Hematopoietic multipotent progenitor cell treated with erythropoietin and hydrocortisone succinate and interleukin-3 and kit ligand, for 8 days (in vitro differentiated cells): ENCODE data around the gene SNAP47.
"Not testable (repeated sequence)": the region's sequence is repeated elsewhere in the genome, so short reads cannot be mapped to it uniquely, and the experiment has no call there.

Experiments
- DNase-seq: peaks from one replicate; pipeline ENCODE4 v3.0.0-alpha.2; 2015

The SNAP47 gene, protein sequence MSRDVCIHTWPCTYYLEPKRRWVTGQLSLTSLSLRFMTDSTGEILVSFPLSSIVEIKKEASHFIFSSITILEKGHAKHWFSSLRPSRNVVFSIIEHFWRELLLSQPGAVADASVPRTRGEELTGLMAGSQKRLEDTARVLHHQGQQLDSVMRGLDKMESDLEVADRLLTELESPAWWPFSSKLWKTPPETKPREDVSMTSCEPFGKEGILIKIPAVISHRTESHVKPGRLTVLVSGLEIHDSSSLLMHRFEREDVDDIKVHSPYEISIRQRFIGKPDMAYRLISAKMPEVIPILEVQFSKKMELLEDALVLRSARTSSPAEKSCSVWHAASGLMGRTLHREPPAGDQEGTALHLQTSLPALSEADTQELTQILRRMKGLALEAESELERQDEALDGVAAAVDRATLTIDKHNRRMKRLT

GRCh38 chr1:227734856-227735538, at the start of gene SNAP47, which contains the start of gene JMJD4:
Gene SNAP47 (plus strand): TSS chr1:227735435. CDS start chr1:227747737, 12,302 bp downstream.
Gene JMJD4 (minus strand): TSS chr1:227735302. CDS start chr1:227735273, 29 bp downstream.
- DNase-seq: peak; percentile 91

GRCh38 chr1:227685807-227686206, 49.4 kb upstream of the SNAP47 start:
- DNase-seq: no peak

GRCh38 chr1:227697321-227697864, 37.8 kb upstream of the SNAP47 start:
- DNase-seq: no peak

- DNase-seq: not testable (repeated sequence)
Measured at GRCh38 chr1:227701631-227702030, 33.6 kb upstream of the SNAP47 start.

GRCh38 chr1:227707846-227708245, 27.4 kb upstream of the SNAP47 start:
- no peak for DNase-seq

DNA sequence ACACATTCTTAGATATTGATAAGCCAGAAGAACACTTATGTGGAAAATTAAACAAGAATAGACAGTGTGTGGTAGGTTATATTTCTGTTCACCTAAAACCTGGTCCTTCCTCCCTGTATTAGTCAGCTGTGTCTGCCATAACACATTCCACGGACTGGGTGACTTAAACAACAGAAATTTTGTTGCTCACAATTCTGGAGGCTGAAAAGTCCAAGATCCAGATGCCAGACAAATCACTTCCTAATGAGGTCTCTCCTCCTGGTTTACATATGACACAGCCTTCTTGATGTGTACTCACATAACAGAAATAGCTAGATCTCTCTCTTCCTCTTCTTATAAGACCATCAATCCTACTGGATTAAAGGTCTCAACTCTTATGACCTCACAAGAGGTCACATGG, 25.8 kb upstream of the SNAP47 start:
- no peak for DNase-seq

- not testable (repeated sequence) for DNase-seq
Measured at GRCh38 chr1:227710474-227710873, 24.8 kb upstream of the SNAP47 start.

DNA sequence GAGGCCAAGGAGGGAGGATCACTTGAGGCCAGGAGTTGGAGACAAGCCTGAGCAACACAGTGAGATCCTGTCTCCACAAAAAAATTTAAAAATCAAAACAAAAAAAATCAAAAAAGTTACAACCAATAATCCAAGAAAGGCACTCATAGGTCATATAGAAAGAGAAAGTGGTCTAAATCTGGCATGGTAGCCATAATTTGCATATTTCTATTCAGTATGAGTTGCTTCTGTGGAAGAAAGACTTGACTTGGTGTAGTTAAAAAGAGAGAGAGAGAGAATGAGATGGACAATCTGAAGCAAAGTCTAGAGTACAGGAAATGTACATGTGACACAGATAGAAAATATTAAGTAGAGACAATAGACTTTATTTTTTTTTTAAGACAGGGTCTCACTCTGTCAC, 22.6 kb upstream of the SNAP47 start:
- DNase-seq: no peak

DNA sequence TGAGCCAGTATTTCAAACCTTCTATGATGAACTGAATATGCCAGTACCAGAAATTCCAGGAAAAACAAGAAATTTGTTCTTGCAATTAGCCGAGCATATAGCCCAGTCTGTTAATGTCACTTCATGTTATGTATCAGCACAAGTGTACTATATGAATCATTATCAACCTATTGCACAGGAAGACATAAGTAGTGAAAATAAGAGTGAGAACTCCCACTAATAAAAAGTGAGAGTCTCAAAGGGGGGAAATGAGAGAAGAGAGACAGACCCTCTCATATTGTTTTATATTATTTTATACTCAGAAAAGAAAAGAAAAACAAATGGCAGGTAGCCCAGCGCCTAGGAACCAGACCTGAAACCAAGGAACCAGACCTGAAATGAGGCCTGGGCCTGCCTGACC, 16.3 kb upstream of the SNAP47 start:
- no peak for DNase-seq

GRCh38 chr1:227723474-227723873, 11.8 kb upstream of the SNAP47 start:
- DNase-seq: no peak

GRCh38 chr1:227725046-227725445, 10.2 kb upstream of the SNAP47 start:
- DNase-seq: no peak

DNA sequence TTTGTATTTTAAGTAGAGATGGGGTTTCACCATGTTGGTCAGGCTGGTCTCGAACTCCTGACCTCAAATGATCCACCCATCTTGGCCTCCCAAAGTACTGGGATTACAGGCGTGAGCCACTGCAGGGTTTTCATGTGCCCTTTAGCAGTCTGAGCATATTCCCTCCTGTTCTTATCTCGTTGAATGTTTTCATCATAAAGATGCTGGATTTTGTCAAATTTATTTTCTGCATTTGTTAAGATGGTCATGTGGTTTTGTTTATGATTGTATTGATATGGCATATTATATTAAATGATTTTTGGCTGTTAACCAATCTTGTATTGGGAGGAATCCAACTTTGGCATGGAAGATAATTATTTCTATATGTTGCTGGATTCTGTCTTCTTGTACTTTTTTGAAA, 8.9 kb upstream of the SNAP47 start:
- no peak for DNase-seq

GRCh38 chr1:227726924-227727599, 8.2 kb upstream of the SNAP47 start:
- no peak for DNase-seq

GRCh38 chr1:227728059-227728891, 7.0 kb upstream of the SNAP47 start:
- peak; percentile 42 for DNase-seq

DNA sequence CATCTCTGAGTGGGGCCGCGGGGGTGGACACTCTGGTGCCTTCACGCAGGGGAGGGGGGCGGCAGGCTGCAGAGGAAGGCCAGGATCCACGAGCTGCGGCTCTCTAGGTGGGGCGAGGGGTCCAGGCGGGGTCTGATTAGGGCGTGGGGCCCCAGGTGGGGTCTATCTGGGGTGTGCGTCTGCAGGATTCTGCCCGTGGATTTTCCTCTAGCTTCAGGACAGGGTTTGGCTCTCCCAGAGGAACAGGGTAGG, 6.4 kb upstream of the SNAP47 start:
- no peak for DNase-seq

DNA sequence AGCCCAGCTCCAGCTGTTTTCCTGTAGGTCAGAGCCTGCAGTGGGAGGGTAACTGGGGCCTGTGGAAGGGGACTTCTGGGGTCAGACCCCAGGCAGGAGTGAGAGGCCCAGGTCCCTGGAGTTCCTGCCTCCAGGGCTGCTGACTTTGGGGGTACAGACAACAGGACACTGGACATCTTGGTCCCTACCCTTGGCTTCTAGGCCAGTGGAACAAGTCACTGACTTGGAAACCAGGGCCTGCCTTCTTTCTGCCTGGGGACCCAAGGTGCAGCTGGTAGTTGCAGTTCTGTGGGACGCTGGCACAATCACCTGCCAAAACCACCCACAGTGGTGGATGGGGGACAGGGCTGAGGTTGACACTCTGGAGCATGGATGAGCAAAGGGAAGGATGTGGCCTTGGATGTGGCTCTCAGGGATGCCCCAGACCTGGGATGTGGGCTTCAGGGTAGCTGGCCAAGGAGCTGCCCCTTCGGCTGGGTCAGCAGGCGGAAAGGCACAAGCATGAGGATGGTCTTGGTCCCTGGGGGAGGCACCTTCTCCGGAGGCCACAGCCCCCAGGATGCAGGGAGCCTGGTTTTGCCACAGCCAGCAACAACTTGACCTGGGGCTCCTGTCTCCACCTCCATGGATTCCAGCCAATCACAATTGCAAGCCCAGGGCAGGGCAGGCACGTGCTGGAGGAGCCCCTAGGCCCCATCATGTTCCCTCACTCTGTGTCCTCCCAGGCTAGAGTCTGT, 5.9 kb upstream of the SNAP47 start:
- no peak for DNase-seq

DNA sequence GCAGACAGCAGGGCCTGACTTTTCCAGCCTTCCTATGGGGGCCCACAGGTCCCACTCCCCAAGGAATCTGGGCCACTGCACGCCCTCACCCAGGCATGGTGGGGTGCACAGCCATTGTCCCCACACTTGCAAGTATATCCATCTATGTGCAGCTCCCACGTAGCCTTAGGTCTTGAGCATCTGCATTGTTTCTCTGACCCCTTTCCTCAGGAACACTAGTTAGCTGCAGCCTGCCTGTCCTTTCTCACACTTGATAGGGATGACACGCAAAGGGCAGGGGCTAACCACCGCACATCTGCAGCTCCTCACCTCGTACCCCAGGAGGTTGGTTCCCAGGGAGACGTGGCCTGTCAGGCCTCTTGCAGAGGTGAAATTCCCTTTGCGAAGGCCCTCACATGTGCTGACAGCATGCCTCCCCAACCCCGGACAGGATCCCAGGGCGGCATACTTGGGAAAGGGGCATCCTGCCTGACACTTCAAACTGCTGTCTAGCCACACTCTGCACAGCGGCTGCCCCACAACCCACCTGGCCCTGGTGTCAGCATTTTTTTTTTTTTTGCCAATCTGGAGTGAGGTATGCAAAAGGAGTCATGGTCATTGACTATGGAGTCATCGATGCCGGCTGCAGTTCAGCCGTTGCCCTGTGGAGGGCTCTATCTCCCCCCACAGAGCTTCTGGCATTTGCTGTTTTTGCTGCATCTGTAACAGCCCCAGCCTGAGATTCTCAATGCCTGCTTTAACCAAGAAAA, 5.2 kb upstream of the SNAP47 start:
- DNase-seq: peak; percentile 68

GRCh38 chr1:227730630-227731151, 4.5 kb upstream of the SNAP47 start:
- no peak for DNase-seq

GRCh38 chr1:227731241-227731677, 4.0 kb upstream of the SNAP47 start:
- no peak for DNase-seq

DNA sequence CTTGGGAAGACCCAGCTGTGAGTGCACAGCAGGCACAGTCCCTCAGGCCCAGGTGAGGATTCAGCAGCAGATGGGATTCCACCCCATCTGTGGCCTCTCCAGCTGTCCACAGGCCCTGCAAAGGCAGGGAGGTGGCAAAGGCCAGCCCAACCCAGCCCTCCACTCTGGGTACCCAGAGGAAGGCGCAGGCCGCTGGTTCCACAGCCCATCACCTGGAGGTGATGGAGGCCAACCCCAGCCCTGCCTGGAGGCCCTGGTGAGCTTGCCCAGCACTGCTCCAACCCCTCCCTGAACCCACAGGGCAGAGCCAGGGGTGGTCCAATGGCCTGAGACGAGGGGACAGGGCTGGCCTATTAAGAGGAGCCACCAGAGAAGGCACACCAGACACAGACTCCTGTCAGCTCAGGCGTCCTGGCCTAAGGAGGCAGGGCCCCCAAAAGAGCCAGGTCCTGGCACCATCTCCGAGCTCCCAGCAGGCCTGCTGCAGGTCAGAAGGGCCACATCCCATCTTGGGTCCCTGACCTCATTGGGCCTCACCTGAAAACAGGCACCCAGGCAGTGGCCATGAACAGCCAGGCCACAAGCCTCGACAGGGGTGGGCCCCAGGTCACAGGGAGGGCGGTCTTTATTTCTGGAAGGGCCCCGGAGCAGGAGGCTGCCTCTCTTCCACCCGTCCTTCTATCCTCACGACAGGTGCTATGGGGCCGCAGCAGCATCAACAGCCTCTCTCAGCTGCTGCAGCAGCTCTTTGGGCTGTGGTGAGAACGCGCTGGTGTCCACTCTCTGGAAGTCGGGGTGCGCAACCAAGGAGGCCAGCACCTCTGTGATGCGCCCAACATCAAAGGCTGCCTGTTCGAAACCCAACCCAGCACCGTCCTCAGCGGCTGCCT, 3.3 kb upstream of the SNAP47 start:
- no peak for DNase-seq
